Stimulated activated CD8-positive, alpha-beta memory T cell treated with anti-CD3 and anti-CD28 coated beads, Interleukin-7, amount 100 ng/mL, for 1 hour (primary cell): ENCODE measurements around the gene GDPD3.

Experiments used
- DNase-seq, 2 donors: peaks; one replicate each; pipeline ENCODE4 v3.0.0-alpha.2; 2020; ENCODE audit warnings: low read depth in 2 of 2

GDPD3 gene

DNA sequence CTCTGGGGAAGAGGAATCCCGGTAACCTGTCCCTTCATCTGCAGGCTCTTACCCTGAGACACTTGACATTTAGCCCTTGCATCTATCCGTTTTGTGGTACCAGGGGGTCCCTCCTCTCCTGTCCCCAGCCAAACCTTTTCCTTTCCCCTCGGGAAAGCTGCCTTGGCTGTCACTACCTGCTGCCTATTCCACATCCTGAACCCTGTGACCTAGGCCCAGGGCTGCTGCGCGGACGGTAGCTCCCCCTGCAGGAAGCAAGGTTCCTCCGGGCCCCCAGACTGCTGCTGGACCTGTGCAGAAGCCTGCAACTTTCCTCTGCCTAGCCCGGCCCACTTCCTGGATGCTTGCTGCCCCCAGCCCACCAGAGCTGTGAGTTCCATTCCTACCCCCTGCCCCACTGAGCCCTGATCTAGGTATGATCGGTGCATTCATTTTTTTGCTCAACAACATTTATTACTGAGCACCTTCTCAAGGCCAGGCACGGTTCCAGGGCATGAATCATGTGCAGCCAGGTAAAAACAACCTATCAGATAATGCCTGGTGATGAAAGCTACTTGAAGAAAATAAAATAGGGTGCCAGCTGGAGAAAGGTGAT, 58.3 kb downstream of the GDPD3 start:
- DNase-seq: no peak
